HG03196 (cell line): ENCODE results near the gene CLASP2.

Experiments
- ATAC-seq: cut with Tn5 transposase; IDR thresholded peaks from one replicate; pipeline ENCODE4 v1.9.1; 2021; ENCODE audit not compliant: unreplicated experiment

CLASP2 gene

GRCh38 chr3:33547101-33547500 is 171.0 kb downstream of the CLASP2 start:
- ATAC-seq, result no peak

- no peak for ATAC-seq
These were observed 173.9 kb downstream of the CLASP2 start for GRCh38 chr3:33544126-33544525.

- ATAC-seq, result no peak
These were observed 174.5 kb downstream of the CLASP2 start for GRCh38 chr3:33543601-33544000.

- no peak for ATAC-seq
These were observed 176.1 kb downstream of the CLASP2 start for GRCh38 chr3:33541918-33542317.

GRCh38 chr3:33538678-33539339 is 179.2 kb downstream of the CLASP2 start:
- no peak for ATAC-seq

- ATAC-seq, result no peak
These were observed 180.9 kb downstream of the CLASP2 start for GRCh38 chr3:33537133-33537532.

GRCh38 chr3:33526787-33527186 is 191.3 kb downstream of the CLASP2 start:
- ATAC-seq, result no peak

- no peak for ATAC-seq
These were observed 192.8 kb downstream of the CLASP2 start for GRCh38 chr3:33525232-33525631.

- ATAC-seq, result no peak
These were observed 194.9 kb downstream of the CLASP2 start for GRCh38 chr3:33523093-33523667.

GRCh38 chr3:33521736-33522135 is 196.3 kb downstream of the CLASP2 start:
- no peak for ATAC-seq

- ATAC-seq, result no peak
These were observed 204.7 kb downstream of the CLASP2 start for GRCh38 chr3:33513262-33513863.

GRCh38 chr3:33505027-33505426 is 213.0 kb downstream of the CLASP2 start:
- ATAC-seq, result no peak

- no peak for ATAC-seq
These were observed 221.6 kb downstream of the CLASP2 start for GRCh38 chr3:33496449-33496848.

GRCh38 chr3:33491721-33492120 is 226.3 kb downstream of the CLASP2 start:
- no peak for ATAC-seq

GRCh38 chr3:33490641-33491241 is 227.3 kb downstream of the CLASP2 start:
- ATAC-seq, result no peak

GRCh38 chr3:33488683-33489082 is 229.4 kb downstream of the CLASP2 start:
- no peak for ATAC-seq

GRCh38 chr3:33488246-33488645 is 229.8 kb downstream of the CLASP2 start:
- ATAC-seq, result no peak

- ATAC-seq, result no peak
These were observed 235.9 kb downstream of the CLASP2 start for GRCh38 chr3:33482111-33482521.

GRCh38 chr3:33474896-33475295 is 243.2 kb downstream of the CLASP2 start:
- ATAC-seq, result no peak

- ATAC-seq, result no peak
These were observed 244.2 kb downstream of the CLASP2 start for GRCh38 chr3:33473813-33474212.

GRCh38 chr3:33467786-33468185 is 250.3 kb downstream of the CLASP2 start:
- no peak for ATAC-seq

GRCh38 chr3:33461097-33461496 is 257.0 kb downstream of the CLASP2 start:
- no peak for ATAC-seq
